Heart left ventricle (tissue), 16 donors: ENCODE measurements around the gene CCDC51. TPM values are rescaled to one million over a fixed set of nuclear protein-coding genes. Genes with fewer than 3 reads are reported as not detected.
A peak's percentile ranks its signal among the peaks of the same experiment; 100 is the strongest.

Experiments
- ATAC-seq, 4 donors: fragments of 200-7000 bp; cut with Tn5 transposase; one replicate each; pipeline ENCODE4 v1.9.1; 2020 to 2022; ENCODE audit warnings: moderate library complexity in 4 of 4, mild to moderate bottlenecking in 3 of 4, moderate number of reproducible peaks in 1 of 4
- DNase-seq, 5 donors: peaks; one replicate each; pipeline ENCODE4 v3.0.0-alpha.2; 2020
- H3K27ac ChIP-seq, 12 donors: fragments of 200-600 bp; sonication (generic) in 4 of 12; one replicate each; pipeline versions ENCODE4 v1.5.0 to v1.8.0; 2016 to 2022; ENCODE audit warnings: mild to moderate bottlenecking in 2 of 12
- H3K27me3 ChIP-seq, 9 donors: fragments of 200-600 bp; sonication (generic) in 2 of 9; one replicate each; pipeline versions ENCODE4 v1.5.1 to v1.8.0; 2016 to 2022; ENCODE audit warnings: mild to moderate bottlenecking in 3 of 9
- H3K36me3 ChIP-seq, 9 donors: fragments of 200-600 bp; sonication (generic) in 2 of 9; one replicate each; pipeline versions ENCODE4 v1.5.0 to v1.8.0; 2018 to 2022; ENCODE audit warnings: mild to moderate bottlenecking in 2 of 9
- H3K4me1 ChIP-seq, 12 donors: fragments of 200-600 bp; sonication (generic) in 4 of 12; one replicate each; pipeline versions ENCODE4 v1.5.0 to v1.8.0; 2016 to 2022; ENCODE audit warnings: mild to moderate bottlenecking in 3 of 12
- H3K4me3 ChIP-seq, 12 donors: fragments of 200-600 bp; sonication (generic) in 4 of 12; one replicate each; pipeline versions ENCODE4 v1.5.0 to v1.8.0; 2017 to 2022; ENCODE audit warnings: mild to moderate bottlenecking in 9 of 12, moderate library complexity in 4 of 12
- H3K9me3 ChIP-seq, 12 donors: fragments of 200-600 bp; sonication (generic) in 4 of 12; one replicate each; pipeline versions ENCODE4 v1.5.0 to v1.8.0; 2016 to 2022; ENCODE audit warnings: mild to moderate bottlenecking in 1 of 12
- CTCF ChIP-seq, 12 donors: fragments of 200-600 bp; sonication (generic) in 4 of 12; IDR thresholded peaks; one replicate each; pipeline versions ENCODE4 v1.5.0 to v1.8.0; 2018 to 2022; ENCODE audit warnings: antibody characterized with exemption in 12 of 12, mild to moderate bottlenecking in 5 of 12
- POLR2A ChIP-seq, 2 donors: fragments of 450-650 bp; IDR thresholded peaks; one replicate each; pipeline ENCODE4 v1.6.1; 2017; ENCODE audit warnings: antibody characterized with exemption in 2 of 2, mild to moderate bottlenecking in 2 of 2, moderate library complexity in 2 of 2
- WGBS, 4 donors: extraction: QIAGEN DNeasy Blood & Tissue Kit in 2 of 4; methylation state at CpG; one replicate each; pipeline versions ENCODE4 v1.1.5 to v1.1.7; 2013 to 2018; 5-methylcytosine and 5-hydroxymethylcytosine counted together
- intact Hi-C, 10 donors: fragments of 100-400 bp; cut with DNase I; formaldehyde crosslinking; loops; one replicate each; pipeline versions ENCODE4 v1.11.1 to v1.14.2; 2022
- polyA plus RNA-seq, 2 donors: library from polyadenylated mRNA; stranded (reverse); fragments of 200-250 nt; gene quantifications; one replicate each; pipeline ENCODE4 v1.2.3, GENCODE V29; 2013
- total RNA-seq, 9 donors: library from RNA; depleted of rRNA in 2 of 9; stranded (reverse); fragments of >200 nt in 2 of 9; fragmentation: NEBNext Ultra II Directional in 3 of 9; extraction: Animal tissue kit (Norgen Biotek cat#: 25700) in 3 of 9; gene quantifications; one replicate each; pipeline versions ENCODE4 v1.1.0 to v1.2.4, GENCODE V29; 2016 to 2023
- donor health status: ischemic (EF 13 %, LVEDD 7.1; RV severe dilation, severe dysfunction).
- donor health status: healthy with polysubstance abuse.
- donor health status: DM: no; HTN: yes; CAD: no.
- donor health status: DM: no; HTN: no; CAD: no.
- donor health status: ischemic (EF 25% LVEDD 6.9; RV normal size, moderate dysfunction).
- donor health status: ischemic (EF 25% LVEDD 5.7; RV mildly dilated, moderate dysfunction).
- donor health status: healthy.
- donor health status: DM: yes; HTN: yes; CAD: no.
- donor health status: ischemic (EF 35%, LVEDD 5.7; RV mildly dilated, moderate dysfunction).
- donor health status: nonischemic (EF 11% LVEDD 7.7; RV severe dilation, severe dysfunction).
- donor health status: DM: yes; HTN: yes; CAD: no.
- donor health status: PGD.
- donor health status: ischemic (EF 29% LVEDD 5.4; RV normal size, mild dysfunction).
- donor health status: nonischemic (EF 23%, LVEDD 6.1; RV moderate dilation, normal function).

Gene CCDC51
- total and polyA plus RNA-seq, 11 donors: 8.2 to 14.8 (median 11.6) TPM

GRCh38 chr3:48472673-48472922 lies 32.7 kb upstream of the CCDC51 start:
- Histone ChIP-seq H3K9me3 (no peaks in the 10 kb centered on the region), H3K27me3 (no peaks in the 10 kb centered on the region), H3K27ac (peak overlapping the region; percentile 77 to 99 (median 97)), H3K4me1 (peaks cover 13 to 63% (median 54%) of the 10 kb centered on the region in 12 donors), H3K4me3 (peak overlapping the region; percentile 35 to 88 (median 72)), H3K36me3 (peaks cover 0 to 40% (median 15%) of the 10 kb centered on the region in 9 donors)
- 11 to 20% (median 18%) methylated on average over 4 to 5 of the region's 5 CpGs for WGBS, 4 donors
- DNase-seq (no peak), ATAC-seq (peak; percentile 11 to 55 (median 46))
- TF ChIP-seq CTCF (IDR thresholded peaks at IDR 0.05): no peak
- no peak for TF ChIP-seq POLR2A (IDR thresholded peaks at IDR 0.05)
- intact Hi-C loops: loop anchor here in 4 of 10 donors (2.0 to 10.0 kb wide), 3 partner anchors 30 to 212 kb away; partner anchors contain the start of genes SHISA5 (in 2 of the 4) and NCKIPSD (in 1 of the 4)

- intact Hi-C loops: loop anchor here in 1 of 10 donors (10.0 kb wide), 1 partner anchor 215 kb away; the partner anchor contains the start of gene NCKIPSD
- ATAC-seq (no peak), DNase-seq (no peak)
- Histone ChIP-seq H3K36me3 (peaks cover 0 to 43% (median 19%) of the 10 kb centered on the region in 9 donors), H3K4me3 (peak overlapping the region in 3 of 12 donors; percentile 2 to 11 (median 5)), H3K27ac (peak overlapping the region in 10 of 12 donors; percentile 20 to 100 (median 44)), H3K27me3 (no peaks in the 10 kb centered on the region), H3K9me3 (no peaks in the 10 kb centered on the region), H3K4me1 (peaks cover 17 to 81% (median 71%) of the 10 kb centered on the region in 12 donors)
- TF ChIP-seq POLR2A (IDR thresholded peaks at IDR 0.05) (no peak), CTCF (IDR thresholded peaks at IDR 0.05) (no peak)
- 52 to 59% methylated on average over 1 of the region's 1 CpG; no CpG with 5 or more reads in 2 of the 4 donors for WGBS, 4 donors
These were observed 30.4 kb upstream of the CCDC51 start for GRCh38 chr3:48470286-48470685.

GRCh38 chr3:48469046-48469915 lies 29.4 kb upstream of the CCDC51 start:
- Histone ChIP-seq H3K27ac (peak overlapping the region in 9 of 12 donors; percentile 9 to 100 (median 92)), H3K9me3 (no peaks in the 10 kb centered on the region), H3K4me3 (peak overlapping the region in 1 of 12 donors; percentile 11), H3K36me3 (peaks cover 0 to 45% (median 19%) of the 10 kb centered on the region in 9 donors), H3K27me3 (no peaks in the 10 kb centered on the region), H3K4me1 (peaks cover 17 to 90% (median 78%) of the 10 kb centered on the region in 12 donors)
- TF ChIP-seq POLR2A (IDR thresholded peaks at IDR 0.05) (no peak), CTCF (IDR thresholded peaks at IDR 0.05) (no peak)
- WGBS, 4 donors: 78 to 85% (median 79%) methylated on average over 20 to 29 of the region's 29 CpGs
- DNase-seq (no peak), ATAC-seq (no peak)
- intact Hi-C loops: loop anchor here in 6 of 10 donors (5.0 to 10.0 kb wide), 3 partner anchors 33 to 166 kb away; partner anchors contain the start of genes SHISA5 (in 4 of the 6) and SLC26A6 (in 1 of the 6)

- no peaks in the 10 kb centered on the region for H3K9me3 ChIP-seq
- H3K27ac ChIP-seq: peak overlapping the region in 11 of 12 donors; percentile 44 to 100 (median 99)
- peak overlapping the region in 3 of 12 donors; percentile 6 to 71 (median 64) for H3K4me3 ChIP-seq
- peaks cover 17 to 82% (median 74%) of the 10 kb centered on the region in 12 donors for H3K4me1 ChIP-seq
- TF ChIP-seq CTCF (IDR thresholded peaks at IDR 0.05): no peak
- no peak for TF ChIP-seq POLR2A (IDR thresholded peaks at IDR 0.05)
- ATAC-seq: no peak
- WGBS, 4 donors: 44 to 71% (median 61%) methylated on average over 3 to 8 of the region's 8 CpGs
- no peaks in the 10 kb centered on the region for H3K27me3 ChIP-seq
- intact Hi-C loops: loop anchor here in 6 of 10 donors (5.0 to 10.0 kb wide), 3 partner anchors 34 to 166 kb away; partner anchors contain the start of genes SHISA5 (in 4 of the 6) and SLC26A6 (in 1 of the 6)
- peaks cover 0 to 45% (median 19%) of the 10 kb centered on the region in 9 donors for H3K36me3 ChIP-seq
- DNase-seq: no peak
These were observed 28.4 kb upstream of the CCDC51 start for GRCh38 chr3:48468329-48468731.
